WTC11 (cell line): ENCODE measurements around the gene MEIS3. TPM values are rescaled to one million over a fixed set of nuclear protein-coding genes. Genes with fewer than 3 reads are reported as not detected.

Experiments used
- ATAC-seq: fragments of 200-7000 bp; cut with Tn5 transposase; 2 replicates; pipeline ENCODE4 v1.10.0; 2021; ENCODE audit warnings: mild to moderate bottlenecking, moderate library complexity
- CTCF ChIA-PET: fragments of 300-600 bp; sonication (Branson Sonifier 250); formaldehyde crosslinking; loops from one replicate; lab custom pipeline; 2021; ENCODE audit warnings: antibody characterized with exemption; lab: Charles Lee
- POLR2A ChIA-PET: fragments of 350-600 bp; sonication (Branson Sonifier 250); formaldehyde crosslinking; loops from one replicate; lab custom pipeline; 2021; ENCODE audit warnings: antibody characterized with exemption; lab: Charles Lee
- DNase-seq: peaks from one replicate; pipeline ENCODE4 v3.0.0; 2021; ENCODE audit warnings: low spot score
- H3K27ac Mint-ChIP-seq: 2 replicates; pipeline ENCODE4 v1.8.0; 2021; ENCODE audit warnings: mixed read lengths
- H3K27me3 Mint-ChIP-seq: 2 replicates; pipeline ENCODE4 v1.8.0; 2021; ENCODE audit warnings: low read depth, mild to moderate bottlenecking, moderate library complexity, mixed read lengths
- H3K36me3 Mint-ChIP-seq: 2 replicates; pipeline ENCODE4 v1.8.0; 2021; ENCODE audit warnings: mixed read lengths
- H3K4me1 Mint-ChIP-seq: 2 replicates; pipeline ENCODE4 v1.8.0; 2022; ENCODE audit warnings: mixed read lengths
- H3K4me3 Mint-ChIP-seq: 2 replicates; pipeline ENCODE4 v1.8.0; 2021; ENCODE audit warnings: mild to moderate bottlenecking, moderate library complexity, mixed read lengths
- H3K9me3 Mint-ChIP-seq: 2 replicates; pipeline ENCODE4 v1.8.0; 2021; ENCODE audit warnings: mixed read lengths
- GABPB1 ChIP-seq: sonication (generic); formaldehyde crosslinking; IDR thresholded peaks from 2 replicates; pipeline ENCODE4 v1.8.1; 2023; ENCODE audit warnings: mild to moderate bottlenecking, missing genetic modification reagents
- IRF2 ChIP-seq: sonication (generic); formaldehyde crosslinking; IDR thresholded peaks from 2 replicates; pipeline ENCODE4 v1.8.0; 2022; ENCODE audit warnings: low read depth, missing genetic modification reagents, borderline replicate concordance
- JAZF1 ChIP-seq: fragments of 250-450 bp; sonication (Bioruptor Pico); IDR thresholded peaks from 2 replicates; pipeline ENCODE4 v1.9.0; 2021; ENCODE audit warnings: moderate library complexity, mild to moderate bottlenecking, inconsistent platforms
- KAT7 ChIP-seq: sonication (generic); formaldehyde crosslinking; IDR thresholded peaks from 2 replicates; pipeline ENCODE4 v1.8.1; 2023; ENCODE audit warnings: missing genetic modification reagents, mild to moderate bottlenecking, borderline replicate concordance
- MYBL2 ChIP-seq: sonication (generic); formaldehyde crosslinking; IDR thresholded peaks from 2 replicates; pipeline ENCODE4 v1.8.1; 2023; ENCODE audit warnings: mild to moderate bottlenecking, moderate library complexity, missing genetic modification reagents
- NFE2L1 ChIP-seq: sonication (generic); formaldehyde crosslinking; IDR thresholded peaks from 2 replicates; pipeline ENCODE4 v1.8.1; 2023; ENCODE audit warnings: missing genetic modification reagents
- SOX15 ChIP-seq: fragments of 250-450 bp; sonication (Bioruptor Pico); IDR thresholded peaks from 2 replicates; pipeline ENCODE4 v1.9.0; 2021; ENCODE audit warnings: mild to moderate bottlenecking
- ZBTB21 ChIP-seq: sonication (generic); formaldehyde crosslinking; IDR thresholded peaks from 2 replicates; pipeline ENCODE4 v1.8.1; 2023; ENCODE audit warnings: mild to moderate bottlenecking, missing genetic modification reagents, borderline replicate concordance
- ZNF423 ChIP-seq: fragments of 250-450 bp; sonication (Bioruptor Pico); IDR thresholded peaks from 2 replicates; pipeline ENCODE4 v2.1.2; 2022; ENCODE audit warnings: mild to moderate bottlenecking, moderate library complexity
- total RNA-seq: library from RNA; stranded (reverse); gene quantifications from 3 replicates; pipeline ENCODE4 v1.2.3, GENCODE V29; 2021
- TF ChIP-seq, protein P1 (sequence below): fragments of 200-600 bp; IDR thresholded peaks from 2 replicates; pipeline ENCODE4 v1.8.0; 2022; ENCODE audit warnings: antibody characterized with exemption
- TF ChIP-seq, protein P2 (sequence below): sonication (generic); formaldehyde crosslinking; IDR thresholded peaks from 2 replicates; pipeline ENCODE4 v1.8.0; 2023; ENCODE audit warnings: mild to moderate bottlenecking, missing genetic modification reagents
- TF ChIP-seq, protein P3 (sequence below): sonication (generic); formaldehyde crosslinking; conservative IDR thresholded peaks from 2 replicates; pipeline ENCODE4 v1.8.1; 2023; ENCODE audit warnings: mild to moderate bottlenecking, low read depth, missing genetic modification reagents, moderate library complexity
- TF ChIP-seq, protein P4 (sequence below): sonication (generic); formaldehyde crosslinking; IDR thresholded peaks from 2 replicates; pipeline ENCODE4 v1.8.1; 2022; ENCODE audit warnings: missing genetic modification reagents, borderline replicate concordance
- TF ChIP-seq, protein P5 (sequence below): fragments of 250-450 bp; sonication (Bioruptor Pico); IDR thresholded peaks from 2 replicates; pipeline ENCODE4 v1.8.0; 2021; ENCODE audit warnings: mild to moderate bottlenecking
- TF ChIP-seq, protein P6 (sequence below): sonication (generic); formaldehyde crosslinking; IDR thresholded peaks from 2 replicates; pipeline ENCODE4 v1.8.0; 2022; ENCODE audit warnings: mild to moderate bottlenecking, missing genetic modification reagents
- TF ChIP-seq, protein P7 (sequence below): sonication (generic); formaldehyde crosslinking; IDR thresholded peaks from 2 replicates; pipeline ENCODE4 v1.8.0; 2022; ENCODE audit warnings: missing genetic modification reagents

MEIS3 gene
- total RNA-seq, 1 experiment from 2014 or later: 38.5 TPM

DNA sequence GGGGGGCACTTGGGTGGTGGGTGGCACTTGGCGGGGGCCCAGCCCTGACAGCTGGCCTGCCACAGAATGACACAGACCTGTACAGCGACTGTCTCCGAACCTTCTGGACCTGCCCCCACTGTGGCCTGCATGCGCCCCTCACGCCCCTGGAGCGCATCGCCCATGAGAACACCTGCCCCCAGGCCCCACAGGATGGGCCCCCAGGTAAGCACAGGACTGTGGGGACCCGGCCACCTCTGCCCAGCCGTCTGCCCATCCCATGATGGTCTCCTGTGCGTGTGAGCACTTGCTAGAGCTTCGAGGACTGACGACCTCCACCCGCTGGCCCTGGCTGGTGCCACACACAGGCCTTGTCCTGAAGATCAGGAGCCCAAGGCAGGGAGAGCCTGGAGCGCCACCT is 38.2 kb downstream of the MEIS3 start:
- peaks cover 7% of the 10 kb centered on the region; the same call in 1 of the 2 replicates for H3K4me1 Mint-ChIP-seq
- CTCF ChIA-PET: interaction anchor here (1.3 to 4.6 kb wide), 2 partner anchors 10 to 47 kb away, joined by 6 to 29 read pairs; no protein-coding TSS in a partner anchor
- DNase-seq: no peak
- peaks cover 36% of the 10 kb centered on the region for H3K36me3 Mint-ChIP-seq
- H3K27ac Mint-ChIP-seq: no peak overlapping the region
- TF ChIP-seq, protein P1, sequence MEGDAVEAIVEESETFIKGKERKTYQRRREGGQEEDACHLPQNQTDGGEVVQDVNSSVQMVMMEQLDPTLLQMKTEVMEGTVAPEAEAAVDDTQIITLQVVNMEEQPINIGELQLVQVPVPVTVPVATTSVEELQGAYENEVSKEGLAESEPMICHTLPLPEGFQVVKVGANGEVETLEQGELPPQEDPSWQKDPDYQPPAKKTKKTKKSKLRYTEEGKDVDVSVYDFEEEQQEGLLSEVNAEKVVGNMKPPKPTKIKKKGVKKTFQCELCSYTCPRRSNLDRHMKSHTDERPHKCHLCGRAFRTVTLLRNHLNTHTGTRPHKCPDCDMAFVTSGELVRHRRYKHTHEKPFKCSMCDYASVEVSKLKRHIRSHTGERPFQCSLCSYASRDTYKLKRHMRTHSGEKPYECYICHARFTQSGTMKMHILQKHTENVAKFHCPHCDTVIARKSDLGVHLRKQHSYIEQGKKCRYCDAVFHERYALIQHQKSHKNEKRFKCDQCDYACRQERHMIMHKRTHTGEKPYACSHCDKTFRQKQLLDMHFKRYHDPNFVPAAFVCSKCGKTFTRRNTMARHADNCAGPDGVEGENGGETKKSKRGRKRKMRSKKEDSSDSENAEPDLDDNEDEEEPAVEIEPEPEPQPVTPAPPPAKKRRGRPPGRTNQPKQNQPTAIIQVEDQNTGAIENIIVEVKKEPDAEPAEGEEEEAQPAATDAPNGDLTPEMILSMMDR: no peak
- TF ChIP-seq, protein P2, sequence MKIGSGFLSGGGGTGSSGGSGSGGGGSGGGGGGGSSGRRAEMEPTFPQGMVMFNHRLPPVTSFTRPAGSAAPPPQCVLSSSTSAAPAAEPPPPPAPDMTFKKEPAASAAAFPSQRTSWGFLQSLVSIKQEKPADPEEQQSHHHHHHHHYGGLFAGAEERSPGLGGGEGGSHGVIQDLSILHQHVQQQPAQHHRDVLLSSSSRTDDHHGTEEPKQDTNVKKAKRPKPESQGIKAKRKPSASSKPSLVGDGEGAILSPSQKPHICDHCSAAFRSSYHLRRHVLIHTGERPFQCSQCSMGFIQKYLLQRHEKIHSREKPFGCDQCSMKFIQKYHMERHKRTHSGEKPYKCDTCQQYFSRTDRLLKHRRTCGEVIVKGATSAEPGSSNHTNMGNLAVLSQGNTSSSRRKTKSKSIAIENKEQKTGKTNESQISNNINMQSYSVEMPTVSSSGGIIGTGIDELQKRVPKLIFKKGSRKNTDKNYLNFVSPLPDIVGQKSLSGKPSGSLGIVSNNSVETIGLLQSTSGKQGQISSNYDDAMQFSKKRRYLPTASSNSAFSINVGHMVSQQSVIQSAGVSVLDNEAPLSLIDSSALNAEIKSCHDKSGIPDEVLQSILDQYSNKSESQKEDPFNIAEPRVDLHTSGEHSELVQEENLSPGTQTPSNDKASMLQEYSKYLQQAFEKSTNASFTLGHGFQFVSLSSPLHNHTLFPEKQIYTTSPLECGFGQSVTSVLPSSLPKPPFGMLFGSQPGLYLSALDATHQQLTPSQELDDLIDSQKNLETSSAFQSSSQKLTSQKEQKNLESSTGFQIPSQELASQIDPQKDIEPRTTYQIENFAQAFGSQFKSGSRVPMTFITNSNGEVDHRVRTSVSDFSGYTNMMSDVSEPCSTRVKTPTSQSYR (CRISPR knock-in tag): no peak
- TF ChIP-seq, protein P3, sequence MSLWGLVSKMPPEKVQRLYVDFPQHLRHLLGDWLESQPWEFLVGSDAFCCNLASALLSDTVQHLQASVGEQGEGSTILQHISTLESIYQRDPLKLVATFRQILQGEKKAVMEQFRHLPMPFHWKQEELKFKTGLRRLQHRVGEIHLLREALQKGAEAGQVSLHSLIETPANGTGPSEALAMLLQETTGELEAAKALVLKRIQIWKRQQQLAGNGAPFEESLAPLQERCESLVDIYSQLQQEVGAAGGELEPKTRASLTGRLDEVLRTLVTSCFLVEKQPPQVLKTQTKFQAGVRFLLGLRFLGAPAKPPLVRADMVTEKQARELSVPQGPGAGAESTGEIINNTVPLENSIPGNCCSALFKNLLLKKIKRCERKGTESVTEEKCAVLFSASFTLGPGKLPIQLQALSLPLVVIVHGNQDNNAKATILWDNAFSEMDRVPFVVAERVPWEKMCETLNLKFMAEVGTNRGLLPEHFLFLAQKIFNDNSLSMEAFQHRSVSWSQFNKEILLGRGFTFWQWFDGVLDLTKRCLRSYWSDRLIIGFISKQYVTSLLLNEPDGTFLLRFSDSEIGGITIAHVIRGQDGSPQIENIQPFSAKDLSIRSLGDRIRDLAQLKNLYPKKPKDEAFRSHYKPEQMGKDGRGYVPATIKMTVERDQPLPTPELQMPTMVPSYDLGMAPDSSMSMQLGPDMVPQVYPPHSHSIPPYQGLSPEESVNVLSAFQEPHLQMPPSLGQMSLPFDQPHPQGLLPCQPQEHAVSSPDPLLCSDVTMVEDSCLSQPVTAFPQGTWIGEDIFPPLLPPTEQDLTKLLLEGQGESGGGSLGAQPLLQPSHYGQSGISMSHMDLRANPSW (CRISPR knock-in tag): no peak
- TF ChIP-seq GABPB1 (CRISPR knock-in tag) (no peak), JAZF1 (CRISPR knock-in tag) (no peak), IRF2 (CRISPR knock-in tag) (no peak), ZBTB21 (no peak), MYBL2 (CRISPR knock-in tag) (no peak), ZNF423 (no peak), KAT7 (no peak), SOX15 (CRISPR knock-in tag) (no peak), NFE2L1 (CRISPR knock-in tag) (no peak)
- TF ChIP-seq, protein P4, sequence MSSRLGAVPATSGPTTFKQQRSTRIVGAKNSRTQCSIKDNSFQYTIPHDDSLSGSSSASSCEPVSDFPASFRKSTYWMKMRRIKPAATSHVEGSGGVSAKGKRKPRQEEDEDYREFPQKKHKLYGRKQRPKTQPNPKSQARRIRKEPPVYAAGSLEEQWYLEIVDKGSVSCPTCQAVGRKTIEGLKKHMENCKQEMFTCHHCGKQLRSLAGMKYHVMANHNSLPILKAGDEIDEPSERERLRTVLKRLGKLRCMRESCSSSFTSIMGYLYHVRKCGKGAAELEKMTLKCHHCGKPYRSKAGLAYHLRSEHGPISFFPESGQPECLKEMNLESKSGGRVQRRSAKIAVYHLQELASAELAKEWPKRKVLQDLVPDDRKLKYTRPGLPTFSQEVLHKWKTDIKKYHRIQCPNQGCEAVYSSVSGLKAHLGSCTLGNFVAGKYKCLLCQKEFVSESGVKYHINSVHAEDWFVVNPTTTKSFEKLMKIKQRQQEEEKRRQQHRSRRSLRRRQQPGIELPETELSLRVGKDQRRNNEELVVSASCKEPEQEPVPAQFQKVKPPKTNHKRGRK: no peak
- TF ChIP-seq, protein P5, sequence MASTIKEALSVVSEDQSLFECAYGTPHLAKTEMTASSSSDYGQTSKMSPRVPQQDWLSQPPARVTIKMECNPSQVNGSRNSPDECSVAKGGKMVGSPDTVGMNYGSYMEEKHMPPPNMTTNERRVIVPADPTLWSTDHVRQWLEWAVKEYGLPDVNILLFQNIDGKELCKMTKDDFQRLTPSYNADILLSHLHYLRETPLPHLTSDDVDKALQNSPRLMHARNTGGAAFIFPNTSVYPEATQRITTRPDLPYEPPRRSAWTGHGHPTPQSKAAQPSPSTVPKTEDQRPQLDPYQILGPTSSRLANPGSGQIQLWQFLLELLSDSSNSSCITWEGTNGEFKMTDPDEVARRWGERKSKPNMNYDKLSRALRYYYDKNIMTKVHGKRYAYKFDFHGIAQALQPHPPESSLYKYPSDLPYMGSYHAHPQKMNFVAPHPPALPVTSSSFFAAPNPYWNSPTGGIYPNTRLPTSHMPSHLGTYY (CRISPR knock-in tag): no peak
- TF ChIP-seq, protein P6, sequence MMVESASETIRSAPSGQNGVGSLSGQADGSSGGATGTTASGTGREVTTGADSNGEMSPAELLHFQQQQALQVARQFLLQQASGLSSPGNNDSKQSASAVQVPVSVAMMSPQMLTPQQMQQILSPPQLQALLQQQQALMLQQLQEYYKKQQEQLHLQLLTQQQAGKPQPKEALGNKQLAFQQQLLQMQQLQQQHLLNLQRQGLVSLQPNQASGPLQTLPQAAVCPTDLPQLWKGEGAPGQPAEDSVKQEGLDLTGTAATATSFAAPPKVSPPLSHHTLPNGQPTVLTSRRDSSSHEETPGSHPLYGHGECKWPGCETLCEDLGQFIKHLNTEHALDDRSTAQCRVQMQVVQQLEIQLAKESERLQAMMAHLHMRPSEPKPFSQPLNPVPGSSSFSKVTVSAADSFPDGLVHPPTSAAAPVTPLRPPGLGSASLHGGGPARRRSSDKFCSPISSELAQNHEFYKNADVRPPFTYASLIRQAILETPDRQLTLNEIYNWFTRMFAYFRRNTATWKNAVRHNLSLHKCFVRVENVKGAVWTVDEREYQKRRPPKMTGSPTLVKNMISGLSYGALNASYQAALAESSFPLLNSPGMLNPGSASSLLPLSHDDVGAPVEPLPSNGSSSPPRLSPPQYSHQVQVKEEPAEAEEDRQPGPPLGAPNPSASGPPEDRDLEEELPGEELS (CRISPR knock-in tag): no peak
- TF ChIP-seq, protein P7, sequence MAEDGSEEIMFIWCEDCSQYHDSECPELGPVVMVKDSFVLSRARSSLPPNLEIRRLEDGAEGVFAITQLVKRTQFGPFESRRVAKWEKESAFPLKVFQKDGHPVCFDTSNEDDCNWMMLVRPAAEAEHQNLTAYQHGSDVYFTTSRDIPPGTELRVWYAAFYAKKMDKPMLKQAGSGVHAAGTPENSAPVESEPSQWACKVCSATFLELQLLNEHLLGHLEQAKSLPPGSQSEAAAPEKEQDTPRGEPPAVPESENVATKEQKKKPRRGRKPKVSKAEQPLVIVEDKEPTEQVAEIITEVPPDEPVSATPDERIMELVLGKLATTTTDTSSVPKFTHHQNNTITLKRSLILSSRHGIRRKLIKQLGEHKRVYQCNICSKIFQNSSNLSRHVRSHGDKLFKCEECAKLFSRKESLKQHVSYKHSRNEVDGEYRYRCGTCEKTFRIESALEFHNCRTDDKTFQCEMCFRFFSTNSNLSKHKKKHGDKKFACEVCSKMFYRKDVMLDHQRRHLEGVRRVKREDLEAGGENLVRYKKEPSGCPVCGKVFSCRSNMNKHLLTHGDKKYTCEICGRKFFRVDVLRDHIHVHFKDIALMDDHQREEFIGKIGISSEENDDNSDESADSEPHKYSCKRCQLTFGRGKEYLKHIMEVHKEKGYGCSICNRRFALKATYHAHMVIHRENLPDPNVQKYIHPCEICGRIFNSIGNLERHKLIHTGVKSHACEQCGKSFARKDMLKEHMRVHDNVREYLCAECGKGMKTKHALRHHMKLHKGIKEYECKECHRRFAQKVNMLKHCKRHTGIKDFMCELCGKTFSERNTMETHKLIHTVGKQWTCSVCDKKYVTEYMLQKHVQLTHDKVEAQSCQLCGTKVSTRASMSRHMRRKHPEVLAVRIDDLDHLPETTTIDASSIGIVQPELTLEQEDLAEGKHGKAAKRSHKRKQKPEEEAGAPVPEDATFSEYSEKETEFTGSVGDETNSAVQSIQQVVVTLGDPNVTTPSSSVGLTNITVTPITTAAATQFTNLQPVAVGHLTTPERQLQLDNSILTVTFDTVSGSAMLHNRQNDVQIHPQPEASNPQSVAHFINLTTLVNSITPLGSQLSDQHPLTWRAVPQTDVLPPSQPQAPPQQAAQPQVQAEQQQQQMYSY: no peak
- TF ChIP-seq, all 79 proteins: peak for 0
- Mint-ChIP-seq H3K4me3 (no peak overlapping the region), H3K27me3 (no peaks in the 10 kb centered on the region), H3K9me3 (no peaks in the 10 kb centered on the region)
- ATAC-seq: no peak
- POLR2A ChIA-PET: interaction anchor here (1.6 kb wide), 1 partner anchor 10 kb away, joined by 6 read pairs; no protein-coding TSS in a partner anchor
